Liver (tissue), 9 donors: ENCODE data around the gene CDC27. TPM values are rescaled to one million over a fixed set of nuclear protein-coding genes. Genes with fewer than 3 reads are reported as not detected.

Experiments used
- DNase-seq: peaks from one replicate; pipeline ENCODE4 v3.0.0-alpha.2; 2017; ENCODE audit warnings: low spot score
- H3K27ac ChIP-seq, 2 donors: one replicate each; pipeline ENCODE4 v1.7.0; 2013; ENCODE audit warnings: inconsistent platforms in 2 of 2, low read length in 2 of 2, control low read depth in 1 of 2, low read depth in 1 of 2, mild to moderate bottlenecking in 1 of 2
- H3K27me3 ChIP-seq, 4 donors: one replicate each; pipeline versions ENCODE4 v1.6.1 to v1.7.0; 2013; ENCODE audit warnings: low read length in 3 of 4, inconsistent platforms in 1 of 4, mild to moderate bottlenecking in 1 of 4, moderate library complexity in 1 of 4; ENCODE audit not compliant: control insufficient read depth in 4 of 4, insufficient read depth in 4 of 4
- H3K36me3 ChIP-seq, 4 donors: one replicate each; pipeline versions ENCODE4 v1.6.1 to v1.7.0; 2013; ENCODE audit warnings: low read length in 3 of 4, mild to moderate bottlenecking in 3 of 4, low read depth in 1 of 4, moderate library complexity in 1 of 4; ENCODE audit not compliant: control insufficient read depth in 4 of 4, insufficient read depth in 3 of 4
- H3K4me1 ChIP-seq, 4 donors: one replicate each; pipeline versions ENCODE4 v1.6.1 to v1.7.0; 2013; ENCODE audit warnings: low read length in 3 of 4, mild to moderate bottlenecking in 3 of 4, moderate library complexity in 1 of 4; ENCODE audit not compliant: control insufficient read depth in 4 of 4, insufficient read depth in 4 of 4
- H3K4me3 ChIP-seq, 3 donors: one replicate each; pipeline versions ENCODE4 v1.6.1 to v1.7.0; 2013; ENCODE audit warnings: low read length in 3 of 3, control low read depth in 1 of 3, low read depth in 1 of 3, mild to moderate bottlenecking in 1 of 3
- H3K9ac ChIP-seq, 2 donors: one replicate each; pipeline ENCODE4 v1.7.0; 2013; ENCODE audit warnings: low read length in 2 of 2, mild to moderate bottlenecking in 2 of 2, moderate library complexity in 2 of 2, control low read depth in 1 of 2, low read depth in 1 of 2
- H3K9me3 ChIP-seq, 4 donors: one replicate each; pipeline versions ENCODE4 v1.6.1 to v1.7.0; 2013; ENCODE audit warnings: low read length in 3 of 4; ENCODE audit not compliant: control insufficient read depth in 4 of 4
- ATF3 ChIP-seq: IDR thresholded peaks from 2 replicates; pipeline ENCODE4 v1.6.1; 2016; ENCODE audit warnings: antibody characterized with exemption
- CTCF ChIP-seq: fragments of 150-350 bp; IDR thresholded peaks from 2 replicates; pipeline ENCODE4 v1.5.1; 2017; ENCODE audit warnings: improper control_type of control experiment, low read depth, low read length; ENCODE audit not compliant: missing input control
- EGR1 ChIP-seq, 2 donors: IDR thresholded peaks; 2 replicates each; pipeline ENCODE4 v1.6.1; 2016 to 2018; ENCODE audit warnings: antibody characterized with exemption in 2 of 2, low read depth in 2 of 2
- FOXA1 ChIP-seq: IDR thresholded peaks from 2 replicates; pipeline ENCODE4 v1.6.1; 2016; ENCODE audit warnings: antibody characterized with exemption
- FOXA2 ChIP-seq: IDR thresholded peaks from 2 replicates; pipeline ENCODE4 v1.6.1; 2016; ENCODE audit warnings: antibody characterized with exemption
- HNF4G ChIP-seq: IDR thresholded peaks from 2 replicates; pipeline ENCODE4 v1.6.1; 2016; ENCODE audit warnings: antibody characterized with exemption
- JUND ChIP-seq, 2 donors: IDR thresholded peaks; 2 replicates each; pipeline ENCODE4 v1.6.1; 2016; ENCODE audit warnings: antibody characterized with exemption in 2 of 2
- MAX ChIP-seq: IDR thresholded peaks from 2 replicates; pipeline ENCODE4 v1.6.1; 2016; ENCODE audit warnings: antibody characterized with exemption
- RAD21 ChIP-seq, 2 donors: IDR thresholded peaks; 2 replicates each; pipeline ENCODE4 v1.6.1; 2016; ENCODE audit warnings: antibody characterized with exemption in 2 of 2, mild to moderate bottlenecking in 2 of 2
- REST ChIP-seq: IDR thresholded peaks from 2 replicates; pipeline ENCODE4 v1.6.1; 2016; ENCODE audit warnings: antibody characterized with exemption, mild to moderate bottlenecking
- RXRA ChIP-seq, 2 donors: IDR thresholded peaks; 2 replicates each; pipeline ENCODE4 v1.6.1; 2017 to 2018; ENCODE audit warnings: antibody characterized with exemption in 2 of 2, mild to moderate bottlenecking in 1 of 2
- SP1 ChIP-seq: IDR thresholded peaks from 2 replicates; pipeline ENCODE4 v1.6.1; 2018; ENCODE audit warnings: antibody characterized with exemption, mild to moderate bottlenecking
- TAF1 ChIP-seq: conservative IDR thresholded peaks from 2 replicates; pipeline ENCODE4 v1.6.1; 2016; ENCODE audit warnings: antibody characterized with exemption, mild to moderate bottlenecking
- YY1 ChIP-seq: IDR thresholded peaks from 2 replicates; pipeline ENCODE4 v1.6.1; 2016; ENCODE audit warnings: antibody characterized with exemption, mild to moderate bottlenecking
- ZBTB33 ChIP-seq: IDR thresholded peaks from 2 replicates; pipeline ENCODE4 v1.6.1; 2016; ENCODE audit warnings: antibody characterized with exemption
- WGBS: extraction: QIAGEN DNeasy Blood & Tissue Kit; methylation state at CpG from one replicate; pipeline ENCODE4 v1.1.7; 2013; 5-methylcytosine and 5-hydroxymethylcytosine counted together
- polyA plus RNA-seq, 2 donors: library from polyadenylated mRNA; stranded (reverse) in 1 of 2; unstranded in 1 of 2; fragments of 200-250 nt in 1 of 2; fragments of >200 nt in 1 of 2; fragmentation: Nextera tagmentation in 1 of 2; extraction: Ambion mirVana in 1 of 2; gene quantifications; one replicate each; pipeline versions ENCODE4 v1.2.1 to v1.2.3, GENCODE V29; 2013 to 2015
- total RNA-seq, 2 donors: library from RNA; depleted of rRNA; stranded (reverse); fragments of >200 nt; gene quantifications; one replicate each; pipeline ENCODE4 v1.2.3, GENCODE V29; 2014
- donor health status: healthy.
- donor health status: healthy.
- donor health status: healthy.
- donor health status: healthy.
- donor health status: healthy.

The CDC27 gene
- total and polyA plus RNA-seq, 4 donors, result 16.8 to 148 (median 27.1) TPM

- no peak overlapping the region for H3K4me3 ChIP-seq
- TF ChIP-seq ZBTB33 (no peak), REST (no peak), SP1 (no peak), HNF4G (no peak), RAD21 (IDR thresholded peaks at IDR 0.05) (no peak), RXRA (IDR thresholded peaks at IDR 0.05) (no peak), EGR1 (IDR thresholded peaks at IDR 0.05; ENCODE audit: low read depth in 2 of 2) (no peak), MAX (no peak)
- H3K4me1 ChIP-seq, result no peaks in the 10 kb centered on the region
- DNase-seq, result no peak
- WGBS, result 78% methylated on average over 4 of the region's 4 CpGs
- H3K9me3 ChIP-seq, result no peaks in the 10 kb centered on the region
- H3K36me3 ChIP-seq, result no peaks in the 10 kb centered on the region
- no peak overlapping the region for H3K9ac ChIP-seq
- H3K27ac ChIP-seq, result no peak overlapping the region
- H3K27me3 ChIP-seq, result no peaks in the 10 kb centered on the region
Measured at GRCh38 chr17:47200325-47200664, 11.2 kb upstream of the CDC27 start.

GRCh38 chr17:47199627-47200324 lies 10.7 kb upstream of the CDC27 start:
- Histone ChIP-seq H3K9me3 (no peaks in the 10 kb centered on the region), H3K4me1 (no peaks in the 10 kb centered on the region), H3K9ac (no peak overlapping the region), H3K27ac (no peak overlapping the region), H3K36me3 (no peaks in the 10 kb centered on the region), H3K27me3 (no peaks in the 10 kb centered on the region), H3K4me3 (no peak overlapping the region)
- TF ChIP-seq FOXA1 (no peak), ATF3 (no peak), RAD21 (IDR thresholded peaks at IDR 0.05) (no peak), FOXA2 (no peak), YY1 (no peak), CTCF (no peak), HNF4G (no peak), JUND (IDR thresholded peaks at IDR 0.05) (no peak), ZBTB33 (no peak), TAF1 (no peak), EGR1 (IDR thresholded peaks at IDR 0.05; ENCODE audit: low read depth in 2 of 2) (no peak)
- 98% methylated on average over 8 of the region's 8 CpGs for WGBS
- DNase-seq, result no peak
